Mammary microvascular endothelial cell (primary cell): Measurements from ENCODE around the gene NUDT7. TPM values are rescaled to one million over a fixed set of nuclear protein-coding genes. Genes with fewer than 3 reads are reported as not detected.

Source experiments
- total RNA-seq: library from RNA; depleted of rRNA; stranded (reverse); fragments of >200 nt; gene quantifications from 2 replicates; pipeline ENCODE4 v1.2.3, GENCODE V29; 2015

The NUDT7 gene
- total RNA-seq: 4.3 and 6.5 TPM in 2 replicates

DNA sequence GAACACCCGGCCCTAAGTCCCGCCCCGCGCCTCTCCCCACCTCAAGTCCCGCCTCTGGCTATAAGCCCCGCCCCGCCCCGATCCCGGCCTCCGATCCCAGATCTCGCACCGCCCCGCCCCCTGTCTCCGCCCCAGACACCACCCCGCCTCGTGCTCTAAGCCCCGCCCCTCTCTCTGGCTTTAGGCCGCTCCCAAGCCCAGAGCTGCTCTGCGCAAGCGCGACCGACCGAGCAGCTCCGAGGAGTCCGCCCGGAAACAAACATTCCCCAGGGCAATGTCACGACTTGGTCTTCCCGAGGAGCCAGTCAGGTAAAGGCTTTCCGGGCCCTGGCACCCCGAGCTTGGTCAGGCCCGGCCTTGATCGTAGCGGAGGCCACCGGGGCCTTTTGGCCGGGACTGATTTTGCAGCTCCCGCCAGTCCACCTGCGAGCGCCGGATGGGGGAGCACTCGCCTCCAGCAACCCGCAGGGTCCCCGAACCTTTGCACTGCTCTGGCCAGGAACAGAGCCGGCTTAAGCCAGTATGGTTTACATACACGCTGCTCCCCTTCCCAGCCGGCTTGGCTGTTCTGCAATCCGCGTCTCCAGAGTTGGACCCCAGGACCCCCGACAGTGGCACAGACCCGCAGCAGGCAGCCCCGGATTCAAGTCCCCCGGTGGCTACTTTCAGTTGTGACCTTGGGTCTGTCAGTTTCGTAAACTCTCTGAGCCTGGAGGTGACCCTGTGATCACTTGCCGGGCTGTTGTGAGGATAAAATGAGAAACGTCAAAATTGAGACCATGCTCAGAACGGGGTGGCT, at the start of gene NUDT7:
Gene NUDT7 (plus strand): TSS at position 206 of the 799 bp plus-strand sequence. CDS start 69 bp downstream, at position 275.

DNA sequence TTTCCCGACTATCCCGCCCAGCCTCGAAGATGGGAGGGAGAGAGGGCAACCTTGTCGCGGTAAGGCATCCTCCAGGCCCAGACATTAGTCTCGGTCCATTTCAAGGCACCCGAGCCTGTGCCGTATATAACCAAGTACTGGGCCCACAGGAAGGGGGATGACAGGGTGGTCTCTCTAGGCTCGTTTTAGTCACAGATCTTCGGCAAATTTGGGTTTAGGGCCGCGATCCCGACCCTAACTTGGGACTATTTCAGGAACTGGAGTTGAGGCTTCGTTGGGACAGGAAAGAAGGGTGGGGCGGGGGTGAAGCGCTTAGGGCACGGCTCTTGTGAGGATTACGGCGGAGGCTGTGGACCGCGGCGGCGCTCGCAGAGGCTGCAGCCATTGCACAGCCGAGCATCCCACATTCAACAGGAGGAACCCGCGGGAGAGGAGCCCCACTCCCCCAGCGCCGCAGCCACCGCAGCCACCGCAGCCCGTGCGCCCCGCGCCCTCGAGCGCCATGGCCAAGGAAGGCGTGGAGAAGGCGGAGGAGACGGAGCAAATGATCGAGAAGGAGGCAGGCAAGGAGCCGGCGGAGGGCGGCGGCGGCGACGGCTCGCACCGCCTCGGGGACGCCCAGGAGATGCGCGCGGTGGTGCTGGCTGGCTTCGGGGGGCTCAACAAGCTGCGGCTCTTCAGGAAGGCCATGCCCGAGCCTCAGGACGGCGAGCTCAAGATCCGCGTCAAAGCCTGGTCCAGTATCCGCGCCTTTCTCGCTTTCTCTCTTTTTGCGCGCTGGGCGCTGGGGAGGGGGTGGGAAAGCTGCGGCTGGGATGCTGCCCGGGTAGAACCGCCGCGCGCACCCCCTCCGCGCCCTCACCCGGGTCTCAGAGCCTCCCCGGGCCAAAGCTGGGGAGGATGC, 66.1 kb downstream of the NUDT7 start, which contains the start of gene VAT1L:
Gene VAT1L (plus strand): TSS at position 384 of the 904 bp plus-strand sequence. CDS start 119 bp downstream, at position 503.

Other genes starting within 250 kb of the NUDT7 start
- 5.1 and 5.5 TPM in 2 replicates for gene VAT1L, start 66.0 kb downstream of the NUDT7 start, total RNA-seq